Activated gamma-delta T cell (primary cell): Measurements from ENCODE around the gene ATE1.
A peak's percentile ranks its signal among the peaks of the same experiment; 100 is the strongest.
"Not testable (repeated sequence)": the region's sequence is repeated elsewhere in the genome, so short reads cannot be mapped to it uniquely, and the experiment has no call there.

Source experiments
- DNase-seq: peaks from one replicate; lab custom pipeline; 2025; lab: John Stamatoyannopoulos, UW
- total RNA-seq, 2 donors: gene quantifications; one replicate each; lab custom pipeline; 2026; lab: John Stamatoyannopoulos, UW

Gene ATE1
- 69.2 to 76.2 reads per million in 2 donors for total RNA-seq

DNA sequence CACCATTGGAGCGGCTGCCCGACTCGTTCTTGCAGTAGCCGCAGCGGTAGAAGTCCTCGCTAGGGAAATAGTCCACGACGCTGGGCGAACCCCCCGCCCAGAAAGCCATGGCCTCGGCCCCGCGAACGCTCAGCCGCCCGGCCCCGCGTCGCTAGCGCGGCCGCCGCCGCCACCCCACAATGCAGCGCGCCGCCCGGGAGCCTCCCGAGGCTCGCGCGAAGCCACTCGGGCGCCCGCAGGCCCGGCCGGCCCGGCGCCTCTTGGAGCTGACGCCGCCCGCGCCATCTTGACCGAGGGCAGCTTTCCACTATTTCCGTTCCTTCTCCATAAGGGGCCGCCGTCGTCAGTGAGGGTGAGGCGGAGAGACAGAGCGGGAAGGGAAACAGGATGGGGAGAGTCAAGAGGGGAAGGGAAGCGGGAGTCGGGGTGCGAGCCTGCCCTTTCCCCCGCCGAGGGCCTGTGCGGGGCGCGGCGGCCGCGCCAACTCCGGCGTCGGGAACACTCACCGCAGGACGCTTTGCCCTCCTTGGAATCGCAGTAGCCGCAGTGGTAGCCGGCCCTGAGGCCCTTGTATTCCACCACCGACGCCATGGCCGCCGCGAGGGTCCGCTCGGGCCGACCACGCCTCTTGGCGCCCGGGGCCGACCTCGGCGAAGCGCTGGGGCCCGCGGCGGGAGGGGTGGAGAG is at the start of gene ATE1:
TSS of gene ATE1 (minus strand) at position 191 of the 687 bp plus-strand sequence. CDS start at position 109, 82 bp downstream.
- DNase-seq = peak; percentile 73

DNA sequence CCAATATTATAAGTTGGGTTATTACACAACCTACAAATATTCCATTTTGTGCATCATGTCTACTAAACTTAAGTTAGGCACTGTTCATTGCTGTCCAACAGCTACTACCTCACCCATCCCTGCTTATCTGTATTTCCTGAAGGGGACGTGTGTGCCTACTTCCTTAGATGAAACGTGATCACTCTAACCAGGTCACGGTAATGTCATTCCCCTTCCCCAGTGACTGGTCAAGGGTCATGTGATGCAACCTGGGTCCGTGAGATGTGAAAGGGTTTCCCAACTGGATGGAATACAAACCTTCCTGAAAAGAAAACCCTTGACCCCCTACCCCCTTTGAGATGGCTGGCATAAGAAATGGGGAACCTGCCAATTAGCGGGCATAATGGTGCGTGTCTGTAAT is 48.8 kb upstream of the ATE1 start:
- no peak for DNase-seq

DNA sequence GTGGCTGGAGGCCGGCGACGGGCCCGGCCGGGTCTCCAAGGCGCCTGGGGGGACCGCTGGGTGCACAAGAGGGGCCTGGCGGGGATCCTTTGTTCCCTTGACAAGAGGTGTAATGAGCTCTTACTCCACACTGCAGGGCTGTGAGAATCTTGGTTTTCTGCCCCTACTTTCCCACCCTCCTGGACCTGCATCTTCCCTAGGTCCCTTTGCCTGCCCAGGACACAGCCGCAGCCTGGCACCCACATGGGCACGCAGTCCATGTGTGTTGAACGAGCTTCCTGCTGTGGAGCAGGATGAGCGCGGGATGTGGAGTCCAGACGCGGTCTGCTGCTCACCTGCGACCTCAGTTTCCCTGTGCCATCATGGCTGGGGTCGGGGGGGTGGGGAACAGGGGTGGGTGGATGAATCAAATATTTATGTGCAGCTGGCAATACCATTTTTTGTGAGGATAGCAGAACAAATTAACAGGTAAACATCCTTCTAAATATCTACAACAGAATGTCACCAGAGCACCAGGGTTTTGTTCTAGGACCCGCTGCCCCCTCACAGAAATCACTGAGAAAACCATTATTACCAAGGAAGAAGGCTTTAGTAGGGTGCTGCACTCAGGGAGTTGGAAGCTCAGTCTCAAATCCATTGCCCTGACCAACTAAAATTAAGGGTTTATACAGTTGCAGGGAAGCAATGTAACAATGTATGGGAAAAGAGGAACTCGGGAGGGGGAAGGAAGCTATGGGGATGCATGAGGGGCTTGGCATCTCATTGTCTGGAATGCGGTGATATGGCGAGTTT is 47.7 kb upstream of the ATE1 start:
- DNase-seq = no peak

DNA sequence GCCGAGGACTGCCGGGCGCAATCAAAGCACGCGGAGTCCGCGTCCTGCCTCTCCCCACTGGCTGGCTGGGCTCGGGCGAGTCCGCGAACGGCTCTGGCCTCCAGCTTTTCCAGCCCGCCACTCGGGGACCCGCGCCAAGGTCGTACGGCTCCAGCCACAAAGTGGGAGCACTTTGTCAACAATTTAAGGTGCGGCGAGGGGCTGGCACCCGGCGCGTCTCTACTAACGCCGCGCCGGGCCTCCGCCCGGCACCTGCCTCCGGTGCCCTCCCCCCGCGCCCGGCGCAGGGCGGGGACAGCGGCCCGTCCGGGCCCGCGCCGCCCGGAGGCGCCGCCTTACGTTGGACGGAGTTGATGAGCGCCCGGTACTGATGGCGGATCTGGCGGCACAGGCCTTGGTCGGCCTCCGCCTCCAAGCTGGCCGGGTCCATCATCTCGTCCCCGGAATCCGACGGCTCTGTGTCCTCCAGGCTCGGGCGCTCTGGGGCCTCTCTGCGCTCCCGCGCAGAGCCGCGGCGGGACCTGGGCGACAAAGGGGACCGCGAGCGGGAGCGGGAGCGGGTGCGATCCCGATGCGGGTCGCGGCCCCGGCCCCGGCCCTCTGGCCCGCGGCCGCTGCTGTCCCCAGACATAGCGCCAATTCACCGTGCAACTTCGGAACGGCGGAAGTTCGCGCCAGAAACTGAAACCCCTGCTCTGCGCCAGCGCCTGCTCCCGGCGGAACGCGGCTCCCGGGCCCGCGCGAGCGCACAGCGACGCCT is 46.9 kb upstream of the ATE1 start, which contains the start of gene NSMCE4A:
TSS of gene NSMCE4A (minus strand) at position 683 of the 760 bp plus-strand sequence. CDS start at position 631, 52 bp downstream.
- peak; percentile 32 for DNase-seq

DNA sequence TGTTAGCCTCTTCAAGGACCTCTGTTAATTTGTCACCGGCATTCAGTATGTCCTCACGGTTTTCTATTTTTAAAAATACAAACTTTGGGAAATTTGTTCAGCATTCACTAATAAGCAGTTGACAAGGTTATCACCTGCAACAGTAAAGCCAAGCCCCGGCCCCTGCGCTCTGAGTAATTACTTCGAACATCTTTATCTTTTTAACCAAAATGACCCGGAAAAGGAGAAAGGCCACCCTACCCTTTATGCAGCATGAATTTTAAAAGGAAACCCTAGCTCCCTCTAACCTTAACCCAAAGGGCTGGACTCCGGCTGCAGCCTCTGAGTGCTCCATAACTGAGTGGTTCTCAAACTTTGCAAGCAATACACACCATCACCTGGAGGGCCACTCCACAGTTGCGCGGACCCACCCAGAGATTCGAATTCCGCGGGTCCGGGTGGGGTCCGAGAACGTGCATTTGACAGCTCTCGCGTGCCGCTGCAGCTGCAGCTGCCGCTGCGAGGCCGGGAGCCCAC is 46.2 kb upstream of the ATE1 start:
- DNase-seq = no peak

DNA sequence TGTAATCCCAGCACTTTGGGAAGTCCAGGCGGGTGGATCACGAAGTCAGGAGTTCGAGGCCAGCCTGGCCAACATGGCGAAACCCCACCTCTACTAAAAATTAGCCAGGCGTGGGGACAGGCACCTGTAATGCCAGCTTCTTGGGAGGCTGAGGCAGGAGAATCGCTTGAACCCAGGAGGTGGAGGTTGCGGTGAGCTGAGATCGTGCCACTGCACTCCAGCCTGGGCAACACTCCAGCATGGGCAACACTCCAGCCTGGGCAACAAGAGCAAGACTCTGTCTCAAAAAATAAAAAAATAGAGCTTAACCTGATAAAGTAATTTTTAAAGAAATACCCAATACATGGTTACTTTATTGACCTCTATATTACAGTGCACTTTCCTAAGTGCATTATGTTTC is 41.3 kb upstream of the ATE1 start:
- DNase-seq = not testable (repeated sequence)

DNA sequence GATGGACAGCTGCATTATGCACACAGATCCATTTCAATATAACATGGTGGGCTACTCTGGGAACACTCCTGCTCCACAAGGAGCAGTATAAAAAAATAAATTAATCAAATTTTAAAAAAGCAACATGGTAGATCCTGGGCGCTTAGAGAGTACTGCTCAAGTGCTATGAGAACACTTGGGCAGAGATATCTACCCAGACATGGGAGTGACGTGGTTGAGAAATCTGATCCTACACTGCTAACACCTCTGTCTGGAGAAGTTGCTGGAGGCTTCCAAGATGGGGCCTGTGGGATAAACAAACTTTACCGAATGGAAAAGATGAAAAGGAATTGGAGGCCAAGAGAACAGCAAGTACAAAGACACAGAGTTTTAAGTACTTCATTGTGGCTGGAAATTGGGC is 38.2 kb upstream of the ATE1 start:
- DNase-seq = no peak

DNA sequence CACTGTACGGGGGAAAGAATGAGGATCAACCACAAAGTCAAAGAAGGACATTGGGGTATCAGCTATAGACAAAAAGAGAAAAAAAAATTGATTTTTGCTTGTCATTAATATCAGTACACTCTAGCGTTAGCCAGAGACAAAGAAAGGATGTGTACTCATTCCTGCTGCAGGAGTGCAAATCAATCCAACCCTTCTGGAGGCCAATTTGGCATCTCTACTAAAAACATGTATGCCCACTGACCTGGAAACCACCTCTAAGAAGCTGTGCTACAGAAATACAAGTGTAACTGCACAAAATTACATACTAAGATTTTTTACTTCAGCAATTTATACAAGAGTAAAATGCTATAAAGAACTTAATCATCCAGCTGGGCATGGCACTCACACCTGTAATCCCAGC is 33.6 kb upstream of the ATE1 start:
- no peak for DNase-seq

DNA sequence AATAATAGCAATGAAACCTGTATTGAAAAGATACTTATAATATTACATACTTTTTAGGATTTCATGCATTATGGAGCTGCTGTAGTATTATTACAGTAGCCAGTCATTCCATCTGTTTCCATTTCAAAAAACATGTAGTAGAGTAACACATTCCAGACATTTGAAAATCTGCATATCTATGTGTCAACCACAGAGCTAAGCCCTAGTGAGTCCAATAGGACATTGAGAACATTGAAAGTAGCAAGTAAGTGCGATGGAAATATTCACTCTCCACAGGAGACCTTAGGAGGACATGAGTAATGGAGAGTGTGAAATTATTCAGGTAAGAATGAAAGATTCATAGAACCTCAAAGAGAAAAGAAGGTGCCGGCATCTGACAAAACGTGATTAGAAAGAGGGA is 31.8 kb upstream of the ATE1 start:
- no peak for DNase-seq

DNA sequence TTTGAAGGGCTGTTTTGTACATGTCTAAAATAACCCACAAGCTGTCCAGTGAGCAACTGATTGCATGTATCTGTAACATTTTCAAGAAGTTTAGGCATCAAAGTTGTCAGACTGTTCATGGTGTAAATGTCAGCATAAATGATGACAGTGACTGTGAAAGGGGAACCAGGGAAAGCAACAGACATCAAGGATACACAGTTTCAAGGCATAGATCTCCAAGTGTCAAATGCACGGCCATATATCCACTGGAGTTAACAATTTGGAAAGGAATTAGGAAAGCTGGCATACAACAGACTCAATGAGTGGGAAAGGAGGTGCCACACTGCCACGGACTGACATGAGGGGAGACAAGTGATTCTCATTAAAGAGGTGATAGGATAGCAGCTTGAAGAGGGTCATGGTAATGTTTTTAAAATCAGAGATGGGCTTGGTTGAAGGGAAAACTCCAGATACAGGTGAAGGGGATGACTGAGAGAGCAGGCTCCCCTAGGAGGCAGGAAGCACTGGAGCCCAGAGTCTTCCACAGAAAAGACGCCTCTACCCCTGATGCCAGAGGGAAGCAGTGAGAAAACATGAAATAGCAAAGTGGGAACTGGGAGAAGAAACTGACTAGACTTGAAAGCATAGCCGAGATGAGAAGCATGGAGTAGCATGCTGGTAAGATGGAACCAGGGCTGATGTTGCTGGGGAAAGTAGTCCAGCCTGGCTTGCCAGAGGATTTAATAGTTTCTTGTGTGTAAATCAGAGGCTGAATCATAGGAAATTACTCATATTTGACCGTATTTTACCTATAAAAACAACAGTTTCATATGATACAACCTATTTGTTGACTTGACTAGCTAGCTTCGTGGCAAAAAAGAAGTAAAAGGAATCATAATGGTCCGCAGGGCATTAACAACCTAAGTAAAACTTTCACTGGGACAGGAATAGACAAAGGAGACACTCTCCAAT is 28.6 kb upstream of the ATE1 start:
- no peak for DNase-seq

DNA sequence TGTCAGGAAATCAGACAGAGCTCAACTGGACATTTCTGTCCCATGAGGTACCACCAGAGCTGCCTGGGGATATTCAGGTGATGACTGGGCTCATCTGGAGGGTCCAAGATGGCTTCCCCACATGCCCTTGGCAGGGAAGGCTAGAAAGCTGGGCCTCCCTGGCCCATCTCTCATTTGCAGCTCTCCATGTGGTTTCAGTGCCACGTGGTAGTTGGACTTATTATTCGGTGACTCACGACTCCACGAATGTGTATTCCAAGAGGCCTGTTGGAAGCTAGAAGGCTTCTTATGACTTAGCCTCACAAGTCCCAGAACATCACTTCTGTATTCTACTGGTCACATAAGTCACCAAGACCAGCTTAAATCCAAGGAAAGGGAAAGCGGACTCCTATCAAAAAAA is 24.4 kb upstream of the ATE1 start:
- DNase-seq = no peak

DNA sequence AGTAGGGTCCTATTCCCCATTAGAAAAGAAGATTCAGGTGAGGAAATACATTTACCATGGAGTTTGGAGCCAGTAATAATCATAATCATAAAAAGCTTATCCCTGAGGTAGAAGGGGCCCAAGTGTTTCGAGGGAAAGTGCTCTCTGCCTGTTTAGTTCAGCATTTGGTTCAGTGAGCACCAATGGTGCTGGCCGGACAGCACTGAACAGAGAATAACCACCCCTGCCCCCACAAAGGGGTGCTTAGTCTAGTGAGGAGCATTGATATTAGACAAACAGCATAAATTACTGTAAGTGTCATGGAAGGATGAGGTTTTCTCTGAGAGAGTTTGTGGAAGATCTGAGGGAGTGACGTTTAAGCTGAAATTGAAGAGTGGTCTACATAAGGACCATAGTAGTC is 21.6 kb upstream of the ATE1 start:
- DNase-seq = no peak

DNA sequence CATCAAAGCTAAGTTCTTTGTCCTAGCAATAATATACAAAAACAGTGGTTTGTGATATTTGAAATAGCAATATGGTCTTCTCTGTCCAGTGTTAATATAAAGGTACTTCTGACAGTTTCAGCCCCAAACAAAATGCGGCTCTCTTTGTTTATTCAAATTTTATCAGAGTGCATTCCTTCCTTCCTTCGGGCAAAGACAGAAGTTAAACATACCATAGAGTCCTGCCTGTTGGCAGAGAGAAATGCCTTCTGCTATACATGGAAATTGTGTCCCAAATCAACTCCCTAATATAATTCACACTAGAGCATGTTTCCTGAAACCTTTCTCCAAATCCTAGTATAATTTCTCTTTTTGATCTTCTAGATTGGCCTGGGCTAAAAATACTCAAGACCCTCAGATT is 21.2 kb upstream of the ATE1 start:
- DNase-seq = no peak

DNA sequence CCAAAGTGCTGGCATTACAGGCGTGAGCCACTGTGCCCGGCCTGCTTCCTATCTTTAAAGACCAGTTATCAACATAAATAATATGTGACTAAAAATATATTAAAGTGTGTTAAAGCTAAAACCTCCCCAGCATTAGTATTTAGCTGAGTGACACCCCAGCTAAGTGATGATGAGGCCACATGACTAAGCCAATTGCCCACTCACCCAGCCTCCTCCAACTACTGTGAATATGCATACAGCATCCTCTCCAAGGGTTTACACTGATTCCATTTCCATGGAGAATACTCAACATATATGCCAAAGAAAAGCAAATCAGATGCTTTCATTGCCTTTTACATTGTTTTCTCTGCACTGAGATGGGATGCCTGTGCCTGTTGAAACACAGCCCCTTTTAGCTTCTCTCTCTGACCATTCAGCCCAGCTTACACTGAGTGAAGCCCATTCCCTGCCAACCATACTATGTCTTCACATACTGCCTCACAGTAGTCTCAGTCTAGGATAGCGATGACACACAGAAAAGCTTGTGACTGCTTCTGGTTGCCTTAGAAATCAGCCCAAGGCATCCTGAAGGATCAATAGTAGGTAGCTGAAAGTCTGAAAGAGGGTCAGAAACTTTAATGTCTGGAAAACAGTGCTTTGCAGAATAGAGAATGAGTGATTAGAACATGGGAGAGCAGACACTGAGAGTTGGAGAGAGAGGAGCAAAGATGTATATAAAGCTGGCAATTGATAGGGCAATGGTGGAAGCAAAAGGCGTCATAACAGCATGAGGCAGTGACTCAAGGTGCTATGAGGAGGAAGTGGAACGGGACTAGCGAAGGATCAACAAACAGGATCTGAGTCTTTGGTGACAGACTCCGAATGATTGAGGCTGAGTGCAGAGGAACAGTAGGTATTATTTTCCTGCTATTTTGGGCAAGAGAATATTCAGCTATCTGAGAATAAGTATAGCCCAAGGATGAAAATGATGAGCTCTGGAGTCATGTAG is 19.8 kb upstream of the ATE1 start:
- DNase-seq = no peak

DNA sequence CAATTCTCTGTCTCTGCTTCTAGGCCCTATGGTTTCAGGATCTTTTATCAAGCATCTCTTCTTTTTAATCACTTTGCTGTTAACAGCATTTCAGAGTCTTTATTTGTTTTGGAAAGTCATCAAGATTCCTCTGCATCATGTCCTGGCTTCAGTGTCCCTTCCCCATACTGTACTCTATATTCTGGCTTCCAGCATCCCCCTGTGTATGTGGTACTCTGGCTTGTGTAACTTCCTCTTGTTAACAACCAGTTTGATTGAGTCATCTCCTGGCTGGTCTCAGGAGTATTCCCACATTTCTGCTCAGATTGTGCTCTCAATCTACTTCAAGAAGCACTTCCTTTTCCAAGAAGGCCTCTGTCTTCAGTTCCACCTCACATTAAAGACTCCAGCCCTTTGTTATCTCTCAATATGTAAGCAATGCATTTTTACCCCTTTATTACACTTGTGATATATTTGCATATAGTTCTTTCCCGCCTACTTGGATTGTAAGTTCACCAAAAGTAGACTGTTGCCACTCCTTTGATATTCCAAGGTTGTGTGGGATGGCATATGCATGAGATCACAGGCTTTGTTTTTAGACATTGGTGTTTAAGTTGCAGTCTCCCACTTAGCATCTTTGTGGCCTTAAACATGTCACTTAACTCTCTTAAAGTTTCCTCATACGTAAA is 15.1 kb upstream of the ATE1 start:
- DNase-seq = no peak

DNA sequence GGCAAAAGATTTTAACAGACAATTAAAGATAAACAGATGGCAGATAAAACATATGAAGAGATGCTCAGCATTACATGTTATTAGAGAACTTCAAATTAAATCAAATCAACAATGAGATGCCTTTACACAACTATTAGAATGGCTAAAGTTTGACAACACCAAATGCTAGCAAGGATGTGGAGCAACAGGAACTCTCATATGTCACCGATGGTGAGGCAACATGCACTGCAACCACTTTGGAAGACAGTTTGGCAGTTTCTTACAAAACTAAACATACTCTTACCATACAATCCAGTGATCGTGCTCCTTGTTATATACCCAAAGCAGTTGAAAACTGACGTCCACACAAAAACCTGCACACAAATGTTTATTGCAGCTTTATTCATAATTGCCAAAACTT is 13.7 kb upstream of the ATE1 start:
- DNase-seq = no peak

DNA sequence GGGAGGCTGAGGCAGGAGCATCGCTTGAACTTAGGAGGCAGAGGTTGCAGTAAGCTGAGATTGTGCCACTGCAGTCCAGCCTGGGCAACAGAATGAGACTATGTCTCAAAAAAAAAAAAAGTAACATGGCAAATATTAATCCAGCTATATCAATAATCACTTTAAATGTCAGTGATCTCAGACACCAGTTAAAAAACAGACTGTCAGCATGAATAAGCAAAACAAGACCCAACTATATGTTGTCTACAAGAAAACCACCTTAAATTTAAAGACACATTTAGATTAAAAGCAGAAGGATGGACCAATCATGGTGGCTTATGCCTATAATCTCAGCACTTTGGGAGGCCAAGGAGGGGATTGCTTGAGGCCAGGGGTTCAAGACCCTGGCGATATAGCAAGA is 8.5 kb upstream of the ATE1 start:
- no peak for DNase-seq

DNA sequence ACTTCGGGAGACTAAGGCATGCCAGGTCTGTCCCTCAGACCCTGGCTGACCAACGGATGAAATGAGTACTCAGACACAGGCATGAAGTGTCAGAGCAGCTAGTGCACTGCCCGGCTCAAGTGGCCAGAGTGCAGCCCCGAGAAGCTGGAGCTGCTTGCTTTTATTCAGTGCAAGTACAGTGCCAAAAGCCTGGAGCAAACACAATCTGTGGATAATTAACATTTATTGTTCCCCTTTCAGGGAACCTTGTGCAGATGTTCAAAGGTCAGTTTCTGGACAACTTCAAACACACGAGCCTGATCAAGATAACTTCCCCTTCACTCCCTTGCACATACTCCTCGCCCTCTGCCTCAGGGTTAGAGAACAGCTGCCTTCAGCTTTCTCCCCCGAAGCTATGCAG is 7.9 kb upstream of the ATE1 start:
- no peak for DNase-seq
